ENCODE data around the gene TMEM151B.

- no peak for TF ChIP-seq POLR2A (IDR thresholded peaks at IDR 0.05)
- TF ChIP-seq, protein P1, sequence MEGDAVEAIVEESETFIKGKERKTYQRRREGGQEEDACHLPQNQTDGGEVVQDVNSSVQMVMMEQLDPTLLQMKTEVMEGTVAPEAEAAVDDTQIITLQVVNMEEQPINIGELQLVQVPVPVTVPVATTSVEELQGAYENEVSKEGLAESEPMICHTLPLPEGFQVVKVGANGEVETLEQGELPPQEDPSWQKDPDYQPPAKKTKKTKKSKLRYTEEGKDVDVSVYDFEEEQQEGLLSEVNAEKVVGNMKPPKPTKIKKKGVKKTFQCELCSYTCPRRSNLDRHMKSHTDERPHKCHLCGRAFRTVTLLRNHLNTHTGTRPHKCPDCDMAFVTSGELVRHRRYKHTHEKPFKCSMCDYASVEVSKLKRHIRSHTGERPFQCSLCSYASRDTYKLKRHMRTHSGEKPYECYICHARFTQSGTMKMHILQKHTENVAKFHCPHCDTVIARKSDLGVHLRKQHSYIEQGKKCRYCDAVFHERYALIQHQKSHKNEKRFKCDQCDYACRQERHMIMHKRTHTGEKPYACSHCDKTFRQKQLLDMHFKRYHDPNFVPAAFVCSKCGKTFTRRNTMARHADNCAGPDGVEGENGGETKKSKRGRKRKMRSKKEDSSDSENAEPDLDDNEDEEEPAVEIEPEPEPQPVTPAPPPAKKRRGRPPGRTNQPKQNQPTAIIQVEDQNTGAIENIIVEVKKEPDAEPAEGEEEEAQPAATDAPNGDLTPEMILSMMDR (IDR thresholded peaks at IDR 0.05) = no peak
Observed at GRCh38 chr6:44292661-44293365, 22.6 kb downstream of the TMEM151B start.
